Upper lobe of left lung (tissue), 6 donors: ENCODE data around the gene FOXP1. TPM values are rescaled to one million over a fixed set of nuclear protein-coding genes. Genes with fewer than 3 reads are reported as not detected.

Source experiments
- ATAC-seq, 2 donors: fragments of 200-7000 bp; cut with Tn5 transposase; one replicate each; pipeline ENCODE4 v1.9.1; 2022; ENCODE audit warnings: mild to moderate bottlenecking in 2 of 2, moderate library complexity in 2 of 2; ENCODE audit not compliant: low FRiP score in 2 of 2
- DNase-seq, 2 donors: peaks; one replicate each; pipeline ENCODE4 v3.0.0-alpha.2; 2019 to 2020
- H3K27ac ChIP-seq, 4 donors: fragments of 200-600 bp; sonication (generic); one replicate each; pipeline ENCODE4 v1.5.1; 2016 to 2019
- H3K27me3 ChIP-seq, 4 donors: fragments of 200-600 bp; sonication (generic); one replicate each; pipeline ENCODE4 v1.5.1; 2017 to 2019
- H3K36me3 ChIP-seq, 4 donors: fragments of 200-600 bp; sonication (generic); one replicate each; pipeline ENCODE4 v1.5.1; 2016 to 2019
- H3K4me1 ChIP-seq, 4 donors: fragments of 200-600 bp; sonication (generic); one replicate each; pipeline ENCODE4 v1.5.1; 2018 to 2019
- H3K4me3 ChIP-seq, 4 donors: fragments of 200-600 bp; sonication (generic); one replicate each; pipeline ENCODE4 v1.5.1; 2017 to 2019; ENCODE audit warnings: mild to moderate bottlenecking in 2 of 4, moderate library complexity in 1 of 4
- H3K9me3 ChIP-seq, 4 donors: fragments of 200-600 bp; sonication (generic); one replicate each; pipeline ENCODE4 v1.5.1; 2018 to 2019
- CTCF ChIP-seq, 6 experiments: fragments of 450-650 bp in 4 of 6; fragments of 200-600 bp in 2 of 6; sonication (generic) in 2 of 6; IDR thresholded peaks; one replicate each; pipeline ENCODE4 v1.5.1; 2016 to 2019; ENCODE audit warnings: antibody characterized with exemption in 6 of 6
- EP300 ChIP-seq, 4 donors: sonication (generic); formaldehyde crosslinking; IDR thresholded peaks; one replicate each; pipeline ENCODE4 v1.5.1; 2017; ENCODE audit warnings: antibody characterized with exemption in 4 of 4, control low read depth in 2 of 4
- POLR2A ChIP-seq, 4 donors: fragments of 450-650 bp; IDR thresholded peaks; one replicate each; pipeline ENCODE4 v1.5.1; 2016 to 2017; ENCODE audit warnings: antibody characterized with exemption in 4 of 4, mild to moderate bottlenecking in 2 of 4
- POLR2AphosphoS5 ChIP-seq, 2 donors: sonication (generic); formaldehyde crosslinking; IDR thresholded peaks; one replicate each; pipeline ENCODE4 v1.5.1; 2017; ENCODE audit warnings: antibody characterized with exemption in 2 of 2
- WGBS, 2 donors: methylation state at CpG; one replicate each; pipeline ENCODE4 v1.1.5; 2017 to 2018; 5-methylcytosine and 5-hydroxymethylcytosine counted together
- total RNA-seq, 6 donors: library from RNA; depleted of rRNA in 4 of 6; stranded (reverse); fragments of >200 nt in 4 of 6; gene quantifications; one replicate each; pipeline versions ENCODE4 v1.1.0 to v1.2.1, GENCODE V29; 2016 to 2021
- donor health status: DM: no; HTN: no; CAD: no; lungs with moderate emphysema.
- donor health status: DM: no; HTN: yes; CAD: no; lungs with severe emphysema.

FOXP1 gene
- total RNA-seq, 6 donors from 2014 or later = 103 to 248 (median 134) TPM

- 80 to 82% methylated on average over 8 of the region's 8 CpGs for WGBS, 2 donors
- ATAC-seq (no peak), DNase-seq (no peak)
- TF ChIP-seq POLR2AphosphoS5 (IDR thresholded peaks at IDR 0.05) (no peak), CTCF (IDR thresholded peaks at IDR 0.05) (no peak), POLR2A (IDR thresholded peaks at IDR 0.05) (no peak), EP300 (IDR thresholded peaks at IDR 0.05) (no peak)
- H3K36me3 ChIP-seq = no peaks in the 10 kb centered on the region
- no peaks in the 10 kb centered on the region for H3K27me3 ChIP-seq
- no peaks in the 10 kb centered on the region for H3K9me3 ChIP-seq
- H3K27ac ChIP-seq = no peak overlapping the region
- no peak overlapping the region for H3K4me3 ChIP-seq
- H3K4me1 ChIP-seq = peaks cover 9 to 30% (median 15%) of the 10 kb centered on the region in 4 donors
Measured at GRCh38 chr3:71243229-71243628, 340.3 kb downstream of the FOXP1 start.

GRCh38 chr3:71241981-71242560 lies 341.5 kb downstream of the FOXP1 start:
- ATAC-seq (no peak), DNase-seq (no peak)
- TF ChIP-seq CTCF (IDR thresholded peaks at IDR 0.05) (no peak), POLR2A (IDR thresholded peaks at IDR 0.05) (no peak), EP300 (IDR thresholded peaks at IDR 0.05) (no peak), POLR2AphosphoS5 (IDR thresholded peaks at IDR 0.05) (no peak)
- no peaks in the 10 kb centered on the region for H3K36me3 ChIP-seq
- no peaks in the 10 kb centered on the region for H3K9me3 ChIP-seq
- no peak overlapping the region for H3K4me3 ChIP-seq
- H3K27ac ChIP-seq = no peak overlapping the region
- H3K27me3 ChIP-seq = no peaks in the 10 kb centered on the region
- H3K4me1 ChIP-seq = peaks cover 9 to 39% (median 21%) of the 10 kb centered on the region in 4 donors
- 91 to 94% methylated on average over 8 of the region's 8 CpGs for WGBS, 2 donors

GRCh38 chr3:71241246-71241901 lies 342.2 kb downstream of the FOXP1 start:
- Histone ChIP-seq H3K27me3 (no peaks in the 10 kb centered on the region), H3K4me3 (no peak overlapping the region), H3K9me3 (no peaks in the 10 kb centered on the region), H3K36me3 (no peaks in the 10 kb centered on the region), H3K4me1 (peaks cover 9 to 39% (median 21%) of the 10 kb centered on the region in 4 donors), H3K27ac (no peak overlapping the region)
- DNase-seq = no peak
- no peak for TF ChIP-seq CTCF (IDR thresholded peaks at IDR 0.05)
- TF ChIP-seq EP300 (IDR thresholded peaks at IDR 0.05) = no peak
- TF ChIP-seq POLR2AphosphoS5 (IDR thresholded peaks at IDR 0.05) = no peak
- TF ChIP-seq POLR2A (IDR thresholded peaks at IDR 0.05) = no peak
- ATAC-seq = no peak
- 86 to 89% methylated on average over 8 of the region's 8 CpGs for WGBS, 2 donors

GRCh38 chr3:71240034-71240433 lies 343.5 kb downstream of the FOXP1 start:
- H3K4me1 ChIP-seq = peaks cover 6 to 26% (median 11%) of the 10 kb centered on the region in 4 donors
- H3K36me3 ChIP-seq = no peaks in the 10 kb centered on the region
- no peak for TF ChIP-seq EP300 (IDR thresholded peaks at IDR 0.05)
- no peak for TF ChIP-seq POLR2AphosphoS5 (IDR thresholded peaks at IDR 0.05)
- no peak for TF ChIP-seq POLR2A (IDR thresholded peaks at IDR 0.05)
- TF ChIP-seq CTCF (IDR thresholded peaks at IDR 0.05) = no peak
- H3K27me3 ChIP-seq = no peaks in the 10 kb centered on the region
- no peak overlapping the region for H3K4me3 ChIP-seq
- 85 to 88% methylated on average over 8 of the region's 8 CpGs for WGBS, 2 donors
- H3K9me3 ChIP-seq = no peaks in the 10 kb centered on the region
- no peak for ATAC-seq
- H3K27ac ChIP-seq = no peak overlapping the region
- no peak for DNase-seq

GRCh38 chr3:71238355-71238757 lies 345.2 kb downstream of the FOXP1 start:
- ATAC-seq (no peak), DNase-seq (no peak)
- WGBS, 2 donors = 83 to 87% methylated on average over 4 of the region's 4 CpGs
- Histone ChIP-seq H3K4me3 (no peak overlapping the region), H3K4me1 (peaks cover 0 to 14% (median 6%) of the 10 kb centered on the region in 4 donors), H3K27me3 (no peaks in the 10 kb centered on the region), H3K9me3 (no peaks in the 10 kb centered on the region), H3K36me3 (no peaks in the 10 kb centered on the region), H3K27ac (no peak overlapping the region)
- no peak for TF ChIP-seq POLR2A (IDR thresholded peaks at IDR 0.05)
- no peak for TF ChIP-seq POLR2AphosphoS5 (IDR thresholded peaks at IDR 0.05)
- TF ChIP-seq EP300 (IDR thresholded peaks at IDR 0.05) = no peak
- TF ChIP-seq CTCF (IDR thresholded peaks at IDR 0.05) = no peak
